B cell (primary cell): ENCODE data around the gene APCDD1L. TPM values are rescaled to one million over a fixed set of nuclear protein-coding genes. Genes with fewer than 3 reads are reported as not detected.

ENCODE experiments used
- ATAC-seq: fragments of 200-7000 bp; cut with Tn5 transposase; one replicate; pipeline ENCODE4 v1.10.0; 2021; ENCODE audit warnings: low read depth, mild to moderate bottlenecking, moderate number of reproducible peaks, moderate library complexity
- CTCF ChIA-PET: fragments of 350-600 bp; sonication (Branson Sonifier 250); formaldehyde crosslinking; loops from one replicate; lab custom pipeline; 2021; ENCODE audit warnings: antibody characterized with exemption, inconsistent platforms; lab: Charles Lee
- POLR2A ChIA-PET: fragments of 350-600 bp; sonication (Branson Sonifier 250); formaldehyde crosslinking; loops from one replicate; lab custom pipeline; 2021; ENCODE audit warnings: antibody characterized with exemption; lab: Charles Lee
- DNase-seq: peaks from one replicate; pipeline ENCODE4 v3.0.0; 2013
- H2AFZ ChIP-seq: 2 replicates; pipeline ENCODE4 v1.6.1; 2012; ENCODE audit warnings: mild to moderate bottlenecking, low read depth, low read length; ENCODE audit not compliant: insufficient read depth, poor library complexity, severe bottlenecking
- H3K27ac ChIP-seq, 2 donors: 1 replicate in 1 of 2; 2 replicates in 1 of 2; pipeline ENCODE4 v1.5.1; 2012 to 2013; ENCODE audit warnings: low read length in 2 of 2, mild to moderate bottlenecking in 2 of 2, moderate library complexity in 1 of 2
- H3K27me3 ChIP-seq, 4 experiments: fragments of 200-600 bp in 1 of 4; sonication (generic) in 1 of 4; replicated peaks in 1 of 4; 1 replicate in 2 of 4; 2 replicates in 2 of 4; pipeline versions ENCODE4 v1.6.1 to v1.7.0; 2013 to 2016; ENCODE audit warnings: low read length in 3 of 4, mild to moderate bottlenecking in 2 of 4, mixed read lengths in 1 of 4, moderate library complexity in 1 of 4; ENCODE audit not compliant: insufficient read depth in 4 of 4, control insufficient read depth in 3 of 4; ENCODE audit errors: control extremely low read depth in 1 of 4
- H3K36me3 ChIP-seq, 2 experiments: replicated peaks in 1 of 2; 1 replicate in 1 of 2; 2 replicates in 1 of 2; pipeline versions ENCODE4 v1.6.1 to v1.7.1; 2013; ENCODE audit warnings: low read length in 1 of 2; ENCODE audit not compliant: insufficient read depth in 2 of 2, control insufficient read depth in 1 of 2; ENCODE audit errors: control extremely low read depth in 1 of 2, extremely low read depth in 1 of 2
- H3K4me1 ChIP-seq, 2 donors: fragments of 200-600 bp in 1 of 2; sonication (generic) in 1 of 2; 1 replicate in 1 of 2; 2 replicates in 1 of 2; pipeline versions ENCODE4 v1.5.1 to v1.6.1; 2013 to 2017; ENCODE audit warnings: low read length in 2 of 2; ENCODE audit not compliant: control insufficient read depth in 2 of 2, insufficient read depth in 2 of 2
- H3K4me2 ChIP-seq: replicated peaks from 2 replicates; pipeline ENCODE3; 2012; ENCODE audit warnings: mild to moderate bottlenecking, low read depth, low read length; ENCODE audit not compliant: poor library complexity, severe bottlenecking
- H3K4me3 ChIP-seq, 5 experiments: fragments of 200-600 bp in 1 of 5; sonication (generic) in 1 of 5; 1 replicate in 3 of 5; 2 replicates in 2 of 5; pipeline versions ENCODE4 v1.5.1 to v1.7.0; 2011 to 2016; ENCODE audit warnings: low read length in 4 of 5, mild to moderate bottlenecking in 4 of 5, low read depth in 2 of 5, control low read depth in 1 of 5, moderate library complexity in 1 of 5; ENCODE audit not compliant: insufficient read depth in 1 of 5; ENCODE audit errors: control extremely low read depth in 1 of 5, extremely low read depth in 1 of 5
- H3K79me2 ChIP-seq: fragments of 200-600 bp; sonication (generic); one replicate; pipeline ENCODE4 v1.6.0; 2016; ENCODE audit warnings: low read length; ENCODE audit not compliant: control insufficient read depth, insufficient read depth
- H3K9ac ChIP-seq: fragments of 200-600 bp; sonication (generic); 2 replicates; pipeline ENCODE4 v1.6.1; 2017; ENCODE audit warnings: mild to moderate bottlenecking, low read length, moderate library complexity
- H3K9me3 ChIP-seq, 3 donors: one replicate each; pipeline versions ENCODE4 v1.6.1 to v1.7.1; 2013; ENCODE audit warnings: low read length in 2 of 3; ENCODE audit not compliant: control insufficient read depth in 2 of 3, insufficient read depth in 1 of 3; ENCODE audit errors: control extremely low read depth in 1 of 3
- H4K20me1 ChIP-seq: 2 replicates; pipeline ENCODE4 v1.6.0; 2012; ENCODE audit warnings: mild to moderate bottlenecking, low read length; ENCODE audit not compliant: insufficient read depth, control insufficient read depth, poor library complexity, severe bottlenecking
- H3K27ac Mint-ChIP-seq: one replicate; pipeline ENCODE4 v1.8.0; 2021; ENCODE audit warnings: mixed read lengths
- H3K27me3 Mint-ChIP-seq: one replicate; pipeline ENCODE4 v1.8.0; 2021; ENCODE audit warnings: mixed read lengths
- H3K4me1 Mint-ChIP-seq: one replicate; pipeline ENCODE4 v1.8.0; 2021; ENCODE audit warnings: mixed read lengths
- H3K4me3 Mint-ChIP-seq: one replicate; pipeline ENCODE4 v1.8.0; 2021; ENCODE audit warnings: mixed read lengths
- H3K9me3 Mint-ChIP-seq: one replicate; pipeline ENCODE4 v1.8.0; 2022; ENCODE audit warnings: mixed read lengths; ENCODE audit not compliant: insufficient read depth
- CTCF ChIP-seq: fragments of 200-600 bp; IDR thresholded peaks from one replicate; pipeline ENCODE4 v1.8.0; 2022; ENCODE audit warnings: antibody characterized with exemption, mild to moderate bottlenecking
- EZH2 ChIP-seq: IDR thresholded peaks from 2 replicates; pipeline ENCODE4 v1.6.1; 2012; ENCODE audit warnings: borderline replicate concordance, low read depth, mild to moderate bottlenecking, moderate library complexity, low read length; ENCODE audit not compliant: insufficient read depth, poor library complexity, severe bottlenecking
- whole genome bisulfite sequencing: methylation state at CpG from one replicate; pipeline ENCODE4 v1.1.5; 2013; ENCODE audit warnings: missing lambda C conversion rate; ENCODE audit not compliant: insufficient coverage; 5-methylcytosine and 5-hydroxymethylcytosine counted together
- intact Hi-C: fragments of 100-400 bp; cut with micrococcal nuclease; formaldehyde crosslinking; loops from one replicate; pipeline ENCODE4 v1.10.0; 2022
- polyA plus RNA-seq: library from polyadenylated mRNA; depleted of rRNA; stranded (reverse); fragments of >200 nt; gene quantifications from 2 replicates; pipeline ENCODE4 v1.2.3, GENCODE V29; 2012
- total RNA-seq, 2 donors: library from RNA; stranded (reverse); fragments of 120-200 nt in 1 of 2; gene quantifications; 1 replicate in 1 of 2; 2 replicates in 1 of 2; pipeline versions ENCODE4 v1.2.3 to v1.2.4, GENCODE V29; 2013 to 2022

The APCDD1L gene
- total and polyA plus RNA-seq, 2 donors (not counting 1 experiment from before 2014, with no cell fraction given) = not detected

GRCh38 chr20:58551631-58552030, 36.4 kb upstream of the APCDD1L start:
- H4K20me1 ChIP-seq = no peaks in the 10 kb centered on the region
- ATAC-seq (no peak), DNase-seq (no peak)
- Mint-ChIP-seq H3K27ac (no peak overlapping the region), H3K27me3 (peaks cover 40% of the 10 kb centered on the region), H3K4me3 (no peak overlapping the region), H3K9me3 (no peaks in the 10 kb centered on the region), H3K4me1 (no peaks in the 10 kb centered on the region)
- no peaks in the 10 kb centered on the region for H3K36me3 ChIP-seq
- no peak overlapping the region for H3K4me2 ChIP-seq
- no peaks in the 10 kb centered on the region for H3K79me2 ChIP-seq
- H3K27me3 ChIP-seq = no peaks in the 10 kb centered on the region
- H3K9me3 ChIP-seq = no peaks in the 10 kb centered on the region
- no peaks in the 10 kb centered on the region for H3K4me1 ChIP-seq
- CTCF ChIA-PET = no interaction called here
- intact Hi-C loops = no loop called here
- 98% methylated on average over 6 of the region's 8 CpGs for WGBS
- H3K27ac ChIP-seq = no peak overlapping the region
- H3K9ac ChIP-seq = no peak overlapping the region
- H3K4me3 ChIP-seq = no peak overlapping the region
- H2AFZ ChIP-seq = no peak overlapping the region
- TF ChIP-seq CTCF (no peak), EZH2 (no peak)
- POLR2A ChIA-PET = no interaction called here

- peaks cover 38% of the 10 kb centered on the region for H3K27me3 Mint-ChIP-seq
- WGBS = 83% methylated on average over 12 of the region's 17 CpGs
- Histone ChIP-seq H3K9me3 (no peaks in the 10 kb centered on the region), H3K4me3 (no peak overlapping the region), H4K20me1 (no peaks in the 10 kb centered on the region), H3K79me2 (no peaks in the 10 kb centered on the region), H2AFZ (no peak overlapping the region), H3K4me1 (no peaks in the 10 kb centered on the region), H3K27ac (no peak overlapping the region), H3K4me2 (no peak overlapping the region), H3K9ac (no peak overlapping the region), H3K36me3 (no peaks in the 10 kb centered on the region), H3K27me3 (no peaks in the 10 kb centered on the region)
- H3K9me3 Mint-ChIP-seq = no peaks in the 10 kb centered on the region
- ChIA-PET POLR2A (no interaction called here), CTCF (no interaction called here)
- TF ChIP-seq CTCF (no peak), EZH2 (no peak)
- no peak overlapping the region for H3K27ac Mint-ChIP-seq
- no peak for ATAC-seq
- DNase-seq = no peak
- no peak overlapping the region for H3K4me3 Mint-ChIP-seq
- intact Hi-C loops = no loop called here
- no peaks in the 10 kb centered on the region for H3K4me1 Mint-ChIP-seq
Observed at GRCh38 chr20:58550275-58551059, 35.3 kb upstream of the APCDD1L start.
